ENCODE data around the gene FYB2.

GRCh38 chr1:56836359-56836758 lies 17.2 kb upstream of the FYB2 start:
- TF ChIP-seq CTCF (IDR thresholded peaks at IDR 0.05): no peak
- TF ChIP-seq POLR2A (IDR thresholded peaks at IDR 0.05): no peak
